HG03039 (cell line): ENCODE measurements around the gene USH2A.

Source experiments
- ATAC-seq: cut with Tn5 transposase; IDR thresholded peaks from one replicate; pipeline ENCODE4 v1.9.1; 2021; ENCODE audit warnings: mild to moderate bottlenecking, moderate library complexity; ENCODE audit not compliant: unreplicated experiment

USH2A gene

DNA sequence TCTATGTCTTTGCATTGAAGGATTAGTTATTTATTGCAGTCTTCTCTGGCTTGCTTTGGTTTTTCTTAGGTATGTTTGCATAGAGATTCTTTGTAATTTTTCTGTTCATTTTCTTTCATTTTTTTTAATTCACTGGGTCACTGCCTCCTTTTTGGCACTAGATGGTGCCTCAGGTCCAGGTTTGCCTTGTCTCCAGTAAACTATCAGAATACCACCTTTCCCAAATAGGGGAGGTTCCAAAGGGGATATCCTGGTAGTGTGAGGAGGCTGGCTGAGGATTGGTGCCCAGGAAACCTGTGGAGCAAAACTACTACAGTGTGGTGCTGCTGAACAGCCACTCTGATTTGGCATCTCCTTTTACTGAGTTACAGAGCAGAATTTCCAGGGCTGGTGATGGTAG, 599.0 kb downstream of the USH2A start:
- no peak for ATAC-seq

GRCh38 chr1:215819114-215819513, 604.1 kb downstream of the USH2A start:
- no peak for ATAC-seq

GRCh38 chr1:215807911-215808436, 615.3 kb downstream of the USH2A start:
- ATAC-seq = no peak

GRCh38 chr1:215807218-215807617, 616.0 kb downstream of the USH2A start:
- ATAC-seq = no peak

GRCh38 chr1:215797859-215798258, 625.4 kb downstream of the USH2A start:
- ATAC-seq = no peak

DNA sequence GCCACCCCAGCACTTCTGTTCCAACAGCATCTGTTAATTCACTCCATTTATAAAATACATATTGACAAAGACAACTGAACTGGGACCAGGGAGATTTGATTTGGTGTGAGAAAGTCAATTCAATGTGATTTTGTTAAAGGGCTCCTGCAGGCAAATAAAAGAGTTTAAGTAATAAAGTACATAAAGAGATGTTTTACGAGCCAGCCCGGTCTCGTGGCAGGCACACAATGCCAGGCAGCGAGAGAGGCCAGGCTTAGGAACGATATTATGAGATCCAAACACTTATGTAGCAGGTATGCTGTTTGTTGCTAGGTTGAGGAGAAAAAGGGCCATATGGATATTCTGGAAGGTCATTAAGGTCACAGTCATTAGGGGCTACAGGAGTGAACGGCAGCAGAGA, 629.1 kb downstream of the USH2A start:
- no peak for ATAC-seq

- no peak for ATAC-seq
Measured at GRCh38 chr1:215793180-215793579, 630.1 kb downstream of the USH2A start.

DNA sequence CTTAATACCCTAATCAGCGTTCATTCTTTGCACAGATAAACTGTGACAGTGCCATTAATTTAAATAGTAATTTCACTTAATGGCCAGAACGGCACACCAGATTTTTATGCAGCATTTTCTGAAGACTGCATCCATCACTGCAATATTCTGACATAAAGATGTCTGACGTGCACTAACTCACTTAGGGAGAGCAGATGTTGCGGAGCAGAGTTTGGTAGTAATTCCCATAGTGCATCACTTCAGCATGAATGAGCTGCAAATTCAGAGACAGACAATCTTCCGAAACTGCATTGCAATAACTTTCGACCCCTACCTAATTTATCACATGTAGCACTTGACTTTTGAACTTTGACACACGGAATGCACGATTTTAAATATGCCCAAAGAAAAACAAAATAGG, 630.8 kb downstream of the USH2A start:
- no peak for ATAC-seq

DNA sequence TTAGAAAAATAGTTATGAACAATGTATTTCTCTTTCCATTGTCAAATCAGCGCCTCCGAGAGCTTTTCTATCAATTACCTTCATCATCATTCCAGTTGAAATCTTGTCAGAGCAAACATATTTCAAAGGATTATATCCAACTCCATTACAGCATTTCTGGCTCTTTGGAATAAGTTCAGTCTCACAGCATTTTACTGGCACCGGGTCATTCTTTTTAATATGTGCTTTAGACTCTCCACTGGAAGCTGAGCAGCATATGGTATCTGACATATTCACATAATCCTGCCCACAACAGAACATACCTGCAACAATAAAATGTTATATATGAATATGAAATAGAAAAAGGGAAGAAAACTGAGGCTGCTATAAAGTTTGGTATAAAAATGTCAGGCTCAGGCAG, 633.3 kb downstream of the USH2A start:
- ATAC-seq = no peak

DNA sequence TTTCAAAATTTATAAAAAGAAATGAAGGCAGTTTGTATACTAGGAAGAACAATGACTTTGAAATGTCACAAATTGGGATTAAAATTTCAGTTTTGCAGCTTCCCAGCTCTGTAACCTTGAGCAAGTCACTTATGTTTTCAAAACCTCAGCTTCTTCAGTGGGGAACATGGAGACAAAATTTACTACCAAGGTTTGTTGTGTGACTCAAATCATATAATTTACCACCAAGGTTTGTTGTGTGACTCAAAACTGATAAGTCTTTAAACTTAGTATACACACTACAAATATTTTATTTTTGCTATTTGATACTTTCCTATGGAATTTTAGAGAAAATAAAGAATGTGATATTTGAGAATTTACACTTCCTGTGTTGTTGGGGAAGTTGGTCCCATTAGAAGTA, 636.3 kb downstream of the USH2A start:
- no peak for ATAC-seq

- ATAC-seq = no peak
Measured at GRCh38 chr1:215780641-215781040, 642.6 kb downstream of the USH2A start.

DNA sequence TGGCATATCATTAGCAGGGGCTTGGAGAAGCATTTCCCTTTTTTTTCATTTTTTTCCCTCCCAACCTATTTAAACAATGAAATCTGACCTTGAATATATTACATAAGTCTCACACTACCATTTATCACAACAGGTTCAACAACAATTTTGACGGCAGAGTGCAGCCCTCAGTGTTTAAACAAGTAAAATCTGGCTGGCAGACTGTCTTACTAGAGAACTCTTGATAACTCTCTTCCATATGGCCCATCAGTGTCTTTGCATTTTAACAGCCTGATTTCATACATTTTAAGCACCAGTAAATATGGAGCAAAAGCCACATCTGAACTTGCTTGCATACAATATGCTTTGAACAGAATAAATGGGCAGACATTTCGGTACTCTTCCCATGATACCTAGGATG, 643.1 kb downstream of the USH2A start:
- ATAC-seq = no peak

DNA sequence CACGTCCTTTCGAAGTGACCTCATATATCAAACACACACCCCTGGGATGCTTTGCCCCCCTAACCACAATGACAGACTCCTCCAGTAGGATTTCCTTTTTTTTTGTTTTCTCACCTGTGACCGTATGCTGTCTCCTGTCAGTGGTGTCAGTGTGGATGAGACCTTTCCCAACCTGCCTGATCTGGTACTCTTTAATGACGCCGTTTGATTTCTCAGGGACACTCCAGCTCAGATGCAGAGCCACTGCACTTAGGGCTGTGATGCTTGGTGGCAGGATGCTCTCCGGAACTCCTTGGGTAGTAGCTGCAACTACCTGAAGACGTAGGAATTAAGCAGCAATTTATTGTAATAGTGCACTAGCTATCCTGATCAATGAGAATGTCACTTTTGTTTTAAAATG, 643.5 kb downstream of the USH2A start:
- ATAC-seq = no peak

DNA sequence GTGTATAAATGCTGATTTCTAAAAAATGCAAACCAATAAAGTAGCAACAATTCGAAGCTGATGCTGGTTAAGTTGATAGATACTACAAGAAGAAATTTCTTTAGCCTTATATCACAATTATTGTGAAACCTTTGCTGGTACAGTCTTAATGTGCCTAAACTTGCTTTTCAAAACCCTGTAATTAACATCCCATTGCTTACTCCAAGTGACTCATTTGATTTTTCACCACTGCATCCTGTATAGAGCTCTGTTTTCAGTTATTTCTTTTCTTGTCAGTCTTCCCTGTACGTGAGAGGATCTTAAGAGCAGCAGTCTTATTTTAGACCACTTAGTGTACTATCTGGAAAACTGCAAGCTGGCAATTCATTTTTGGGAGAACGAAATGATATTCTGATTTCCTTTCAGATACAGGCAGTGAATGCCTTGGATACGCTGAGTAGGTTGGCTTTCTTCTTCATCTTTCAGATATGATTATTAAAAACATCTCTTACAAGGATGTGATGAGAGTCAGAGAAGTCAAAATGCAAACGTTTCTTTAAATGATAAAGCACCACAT, 645.8 kb downstream of the USH2A start:
- ATAC-seq = no peak

GRCh38 chr1:215776336-215776735, 646.9 kb downstream of the USH2A start:
- ATAC-seq = no peak

DNA sequence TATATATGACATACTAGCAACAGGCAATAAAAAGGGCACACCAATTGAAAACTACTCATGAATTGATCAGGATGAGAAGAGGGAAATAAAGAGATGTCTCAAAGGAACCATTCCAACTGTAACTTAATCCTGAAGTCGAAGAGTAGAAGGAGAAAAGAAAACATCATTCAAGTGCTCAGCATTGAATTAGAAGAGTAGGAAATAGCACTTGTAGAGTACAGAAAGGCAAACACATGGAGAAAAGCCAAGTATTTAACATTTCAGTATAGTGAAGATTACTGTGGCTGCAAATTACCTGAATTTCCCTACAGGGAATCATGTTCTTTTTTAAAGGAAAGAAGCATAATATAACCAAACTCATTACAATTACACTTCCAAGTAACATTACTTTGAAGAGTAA, 651.1 kb downstream of the USH2A start:
- ATAC-seq = no peak

DNA sequence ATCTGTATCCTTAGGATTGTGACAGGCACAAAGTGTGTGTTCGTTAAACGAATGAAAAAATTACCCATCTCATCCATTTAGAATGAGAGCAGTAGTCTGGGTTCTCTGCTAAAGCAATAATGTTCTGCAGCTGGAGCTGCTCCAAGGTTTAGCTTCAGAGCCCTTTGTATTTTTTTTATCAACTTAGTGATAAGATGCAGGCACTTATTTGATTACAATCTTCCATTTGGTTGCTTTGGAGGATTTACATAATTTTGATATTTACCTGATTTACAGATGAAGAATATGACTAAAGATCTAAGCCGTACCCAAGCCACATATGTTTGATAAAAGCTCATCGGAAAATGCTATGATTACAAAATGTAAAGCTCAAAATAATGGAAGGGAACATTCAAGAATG, 654.9 kb downstream of the USH2A start:
- ATAC-seq = no peak

- ATAC-seq = no peak
Measured at GRCh38 chr1:215767761-215768160, 655.5 kb downstream of the USH2A start.

DNA sequence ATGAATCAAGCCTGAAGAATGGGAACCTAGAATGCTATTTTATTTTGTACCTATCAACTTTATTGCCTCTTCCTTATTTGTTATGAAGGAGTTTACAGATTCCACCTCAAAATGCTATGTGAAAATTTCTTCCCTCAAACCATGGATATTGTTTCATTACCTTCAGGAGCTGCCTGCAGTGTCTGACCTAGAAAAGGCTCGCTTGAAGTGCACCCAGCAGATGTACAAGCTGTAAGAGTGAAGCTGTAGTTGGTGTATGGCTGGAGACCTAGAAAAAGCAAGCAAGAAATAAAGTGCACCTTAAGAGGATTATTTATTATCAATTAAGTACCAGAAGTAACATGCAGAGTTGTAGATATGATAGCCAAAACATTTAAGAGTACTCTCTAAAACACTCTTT, 656.7 kb downstream of the USH2A start:
- ATAC-seq = no peak

- no peak for ATAC-seq
Measured at GRCh38 chr1:215765833-215766232, 657.4 kb downstream of the USH2A start.

GRCh38 chr1:215761446-215761845, 661.8 kb downstream of the USH2A start:
- ATAC-seq = no peak

DNA sequence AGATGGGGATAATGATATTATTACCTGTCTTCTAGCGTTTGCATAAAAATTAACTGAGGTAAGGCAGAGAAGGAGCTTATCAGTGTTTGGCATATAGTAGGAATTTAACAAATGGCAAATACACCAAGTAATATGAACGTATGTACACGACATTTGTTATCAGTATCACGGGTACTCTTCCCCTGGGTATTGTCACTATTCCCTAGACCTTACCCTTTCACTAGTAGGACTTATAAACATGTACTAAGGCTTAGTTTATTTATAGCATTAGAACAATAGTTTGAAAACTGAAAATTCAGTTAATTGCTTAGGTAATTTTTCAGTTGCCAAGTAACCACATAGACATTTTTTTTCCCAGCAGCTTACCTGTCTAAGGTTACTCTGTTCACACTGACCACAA, 669.1 kb downstream of the USH2A start:
- no peak for ATAC-seq

DNA sequence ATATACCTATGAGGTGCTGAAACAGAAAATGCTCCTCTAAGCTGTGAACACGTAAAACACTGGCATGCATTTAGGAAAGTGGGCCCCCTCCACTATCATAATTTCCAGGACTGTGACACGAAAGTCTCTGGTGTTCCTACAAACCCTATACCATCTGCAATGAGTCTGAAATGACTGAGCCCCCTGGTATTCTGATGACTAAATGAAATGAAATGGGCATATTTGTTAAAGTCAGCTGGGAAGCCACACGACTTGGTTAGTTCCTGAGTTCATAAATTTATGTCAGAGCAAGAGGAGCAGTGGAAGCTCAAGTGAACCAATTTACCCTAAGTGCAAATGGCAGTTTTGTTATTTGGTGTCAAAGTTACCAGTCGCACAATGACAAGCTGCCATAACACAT, 673.8 kb downstream of the USH2A start:
- ATAC-seq = no peak
